Uterus (tissue), 4 donors: ENCODE results near the gene SGPL1. TPM values are rescaled to one million over a fixed set of nuclear protein-coding genes. Genes with fewer than 3 reads are reported as not detected.

Experiments used
- DNase-seq, 2 donors: peaks; one replicate each; pipeline ENCODE4 v3.0.0-alpha.2; 2019 to 2020
- H3K27ac ChIP-seq, 2 donors: fragments of 200-600 bp; sonication (generic); 1 replicate in 1 of 2; 2 replicates in 1 of 2; pipeline ENCODE4 v1.5.1; 2016 to 2018
- H3K27me3 ChIP-seq, 2 donors: fragments of 200-600 bp; sonication (generic); one replicate each; pipeline ENCODE4 v1.5.1; 2018 to 2019; ENCODE audit warnings: control low read depth in 1 of 2
- H3K36me3 ChIP-seq, 2 donors: fragments of 200-600 bp; sonication (generic); one replicate each; pipeline ENCODE4 v1.5.1; 2019; ENCODE audit warnings: control low read depth in 1 of 2
- H3K4me1 ChIP-seq, 2 donors: fragments of 200-600 bp; sonication (generic); one replicate each; pipeline ENCODE4 v1.5.1; 2018 to 2019; ENCODE audit warnings: control low read depth in 1 of 2
- H3K4me3 ChIP-seq, 2 donors: fragments of 200-600 bp; sonication (generic); 1 replicate in 1 of 2; 2 replicates in 1 of 2; pipeline ENCODE4 v1.5.1; 2018 to 2019; ENCODE audit warnings: mild to moderate bottlenecking in 1 of 2
- H3K9me3 ChIP-seq, 2 donors: fragments of 200-600 bp; sonication (generic); one replicate each; pipeline ENCODE4 v1.5.1; 2019; ENCODE audit warnings: control low read depth in 1 of 2
- POLR2A ChIP-seq, 2 donors: fragments of 450-650 bp; IDR thresholded peaks; one replicate each; pipeline ENCODE4 v1.6.1; 2016; ENCODE audit warnings: antibody characterized with exemption in 2 of 2, mild to moderate bottlenecking in 1 of 2, moderate library complexity in 1 of 2
- intact Hi-C: fragments of 100-400 bp; cut with DNase I; formaldehyde crosslinking; loops from one replicate; pipeline ENCODE4 v1.15.1; 2023; ENCODE audit warnings: low total_unique reads
- total RNA-seq, 4 donors: library from RNA; depleted of rRNA in 3 of 4; stranded (reverse); fragments of >200 nt in 3 of 4; gene quantifications; one replicate each; pipeline versions ENCODE4 v1.1.0 to v1.2.4, GENCODE V29; 2014 to 2023
- TF ChIP-seq, protein P1 (sequence below), 4 experiments: fragments of 200-600 bp in 2 of 4; fragments of 450-650 bp in 2 of 4; sonication (generic) in 2 of 4; IDR thresholded peaks; one replicate each; pipeline ENCODE4 v1.5.1; 2016 to 2019; ENCODE audit warnings: antibody characterized with exemption in 4 of 4, mild to moderate bottlenecking in 2 of 4, moderate library complexity in 1 of 4
- donor health status: DM: yes; HTN: yes; CAD: no.

Gene SGPL1
- total RNA-seq, 4 donors from 2014 or later: 13.3 to 59.7 (median 27.3) TPM

DNA sequence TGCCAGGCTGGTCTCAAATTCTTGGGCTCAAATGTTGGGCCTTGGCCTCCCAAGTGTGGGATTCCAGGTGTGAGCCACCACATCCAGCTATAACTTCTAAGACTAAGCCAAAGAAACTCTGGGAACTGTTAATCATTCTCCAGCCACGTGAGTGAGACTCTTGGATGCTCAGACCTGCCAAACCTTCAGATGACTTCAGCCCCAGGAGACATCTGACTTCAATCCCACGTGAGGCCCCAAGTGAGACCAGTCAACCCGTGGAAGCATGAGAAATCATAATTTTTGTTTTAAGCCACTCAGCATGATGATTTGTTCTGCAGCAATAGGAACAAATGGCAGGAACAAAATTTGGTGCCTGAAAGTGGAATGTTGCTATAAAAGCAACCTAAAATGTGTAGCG, 76.9 kb downstream of the SGPL1 start:
- Histone ChIP-seq H3K4me3 (no peak overlapping the region), H3K4me1 (peaks cover 0 to 5% of the 10 kb centered on the region in 2 donors), H3K36me3 (no peaks in the 10 kb centered on the region), H3K27ac (no peak overlapping the region), H3K9me3 (no peaks in the 10 kb centered on the region), H3K27me3 (no peaks in the 10 kb centered on the region)
- no peak for DNase-seq
- intact Hi-C loops: no loop called here
- TF ChIP-seq, protein P1, sequence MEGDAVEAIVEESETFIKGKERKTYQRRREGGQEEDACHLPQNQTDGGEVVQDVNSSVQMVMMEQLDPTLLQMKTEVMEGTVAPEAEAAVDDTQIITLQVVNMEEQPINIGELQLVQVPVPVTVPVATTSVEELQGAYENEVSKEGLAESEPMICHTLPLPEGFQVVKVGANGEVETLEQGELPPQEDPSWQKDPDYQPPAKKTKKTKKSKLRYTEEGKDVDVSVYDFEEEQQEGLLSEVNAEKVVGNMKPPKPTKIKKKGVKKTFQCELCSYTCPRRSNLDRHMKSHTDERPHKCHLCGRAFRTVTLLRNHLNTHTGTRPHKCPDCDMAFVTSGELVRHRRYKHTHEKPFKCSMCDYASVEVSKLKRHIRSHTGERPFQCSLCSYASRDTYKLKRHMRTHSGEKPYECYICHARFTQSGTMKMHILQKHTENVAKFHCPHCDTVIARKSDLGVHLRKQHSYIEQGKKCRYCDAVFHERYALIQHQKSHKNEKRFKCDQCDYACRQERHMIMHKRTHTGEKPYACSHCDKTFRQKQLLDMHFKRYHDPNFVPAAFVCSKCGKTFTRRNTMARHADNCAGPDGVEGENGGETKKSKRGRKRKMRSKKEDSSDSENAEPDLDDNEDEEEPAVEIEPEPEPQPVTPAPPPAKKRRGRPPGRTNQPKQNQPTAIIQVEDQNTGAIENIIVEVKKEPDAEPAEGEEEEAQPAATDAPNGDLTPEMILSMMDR (IDR thresholded peaks at IDR 0.05): no peak
- no peak for TF ChIP-seq POLR2A (IDR thresholded peaks at IDR 0.05)

DNA sequence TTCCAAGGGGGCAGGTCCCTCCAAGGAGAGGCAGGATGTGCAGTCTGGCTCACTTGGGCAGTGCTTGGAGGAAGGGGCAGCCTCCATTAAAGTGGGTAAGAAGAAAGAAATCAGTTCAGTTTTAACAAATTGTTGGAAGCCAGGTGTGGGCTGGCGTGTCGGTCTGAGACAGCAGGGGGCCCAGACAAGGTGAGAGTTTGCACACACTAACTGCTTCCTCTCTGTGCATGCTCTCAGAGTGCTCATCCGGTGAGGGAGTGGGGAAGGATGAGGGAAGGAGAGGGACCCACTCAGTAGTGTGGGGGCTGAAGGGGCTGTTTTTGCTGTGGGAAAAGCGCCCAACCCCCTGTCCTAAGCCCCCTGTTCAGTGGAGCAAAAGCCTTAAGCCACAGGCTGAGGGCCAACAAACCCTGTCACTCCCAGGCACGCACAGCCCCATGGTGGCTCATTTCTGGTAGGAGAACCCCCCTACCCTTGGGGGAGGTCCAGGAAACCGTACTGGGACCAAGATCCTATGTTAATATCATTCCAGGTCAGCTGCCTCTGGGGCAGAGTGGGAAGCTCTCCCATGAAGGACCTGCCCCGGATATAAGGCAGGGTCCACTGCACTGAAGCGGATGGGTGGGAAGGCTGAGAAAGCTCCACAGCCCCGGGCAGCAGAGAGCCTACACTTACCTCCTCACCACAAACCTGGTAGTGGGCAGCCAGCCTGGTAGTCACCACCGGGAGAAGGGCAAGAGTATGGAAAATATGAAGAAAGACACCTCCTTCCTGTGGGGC, 77.7 kb downstream of the SGPL1 start:
- H3K9me3 ChIP-seq: no peaks in the 10 kb centered on the region
- H3K4me3 ChIP-seq: no peak overlapping the region
- no peaks in the 10 kb centered on the region for H3K27me3 ChIP-seq
- H3K4me1 ChIP-seq: peaks cover 0 to 5% of the 10 kb centered on the region in 2 donors
- no peak for TF ChIP-seq POLR2A (IDR thresholded peaks at IDR 0.05)
- TF ChIP-seq, protein P1 (IDR thresholded peaks at IDR 0.05): no peak
- intact Hi-C loops: no loop called here
- peak in 1 of 2 donors; percentile 6 for DNase-seq
- H3K36me3 ChIP-seq: no peaks in the 10 kb centered on the region
- H3K27ac ChIP-seq: no peak overlapping the region

DNA sequence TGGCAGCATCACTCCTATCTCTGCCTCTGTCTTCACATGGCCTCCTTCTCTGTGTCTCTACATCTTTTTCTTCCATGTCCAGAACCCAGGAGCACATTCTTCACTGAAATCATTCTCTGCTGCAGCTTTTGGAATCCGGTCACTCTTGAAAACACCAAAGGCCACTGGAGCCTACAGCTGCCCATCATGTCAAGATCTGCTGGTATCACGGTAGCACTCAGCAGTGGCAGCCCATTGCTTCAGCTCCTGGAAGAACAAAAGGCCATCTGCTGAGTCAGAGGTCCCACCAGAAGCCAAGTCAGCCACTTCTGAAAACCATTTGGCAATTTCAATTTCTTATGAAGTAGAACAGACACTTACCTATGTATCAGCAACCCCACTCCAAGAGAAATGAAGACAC, 78.7 kb downstream of the SGPL1 start:
- Histone ChIP-seq H3K9me3 (no peaks in the 10 kb centered on the region), H3K36me3 (no peaks in the 10 kb centered on the region), H3K27me3 (no peaks in the 10 kb centered on the region), H3K27ac (no peak overlapping the region), H3K4me3 (no peak overlapping the region), H3K4me1 (no peaks in the 10 kb centered on the region)
- no peak for DNase-seq
- intact Hi-C loops: no loop called here
- TF ChIP-seq, protein P1 (IDR thresholded peaks at IDR 0.05): no peak
- no peak for TF ChIP-seq POLR2A (IDR thresholded peaks at IDR 0.05)

DNA sequence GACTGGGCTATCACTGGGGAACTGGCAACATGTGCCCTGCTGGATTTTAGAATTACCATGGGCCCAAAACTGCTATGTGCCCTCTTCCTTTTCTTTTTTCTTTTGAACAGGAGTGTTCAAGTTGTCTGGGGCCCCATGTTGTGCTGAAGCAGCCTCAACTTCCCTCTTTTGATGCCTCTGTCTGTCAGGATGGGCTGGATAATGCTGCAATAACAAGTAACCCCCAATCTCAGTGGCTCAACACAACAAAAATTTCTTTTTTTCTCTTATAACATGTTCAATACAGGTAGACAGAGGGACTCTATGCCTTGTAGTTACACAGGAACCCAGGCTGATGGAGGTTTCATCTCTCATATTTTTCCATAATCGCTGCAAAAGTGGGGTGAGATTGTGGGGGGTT, 80.8 kb downstream of the SGPL1 start:
- no peak overlapping the region for H3K27ac ChIP-seq
- intact Hi-C loops: no loop called here
- H3K4me3 ChIP-seq: no peak overlapping the region
- no peaks in the 10 kb centered on the region for H3K9me3 ChIP-seq
- DNase-seq: no peak
- H3K4me1 ChIP-seq: no peaks in the 10 kb centered on the region
- no peaks in the 10 kb centered on the region for H3K36me3 ChIP-seq
- TF ChIP-seq, protein P1 (IDR thresholded peaks at IDR 0.05): no peak
- no peaks in the 10 kb centered on the region for H3K27me3 ChIP-seq

DNA sequence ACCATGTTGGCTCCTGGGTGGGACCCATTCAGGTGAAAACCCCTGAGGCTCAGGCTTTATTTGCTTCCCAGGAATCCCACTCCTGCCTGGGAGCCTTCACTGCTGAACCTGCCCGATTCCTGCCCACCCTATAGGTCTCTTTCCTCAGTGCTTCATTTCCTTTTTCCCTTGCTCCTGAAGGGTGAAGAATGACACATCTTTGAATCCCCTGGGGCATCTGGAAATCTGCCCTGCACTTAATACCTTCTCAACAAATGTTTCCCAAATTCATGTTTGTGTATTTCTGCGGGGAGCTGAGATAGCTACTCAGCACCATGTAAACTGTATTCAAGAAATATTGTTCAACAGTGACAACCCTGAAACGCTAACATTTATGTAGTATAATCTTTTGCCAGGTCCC, 82.9 kb downstream of the SGPL1 start:
- no peak for TF ChIP-seq POLR2A (IDR thresholded peaks at IDR 0.05)
- TF ChIP-seq, protein P1 (IDR thresholded peaks at IDR 0.05): no peak
- Histone ChIP-seq H3K27ac (no peak overlapping the region), H3K27me3 (no peaks in the 10 kb centered on the region), H3K9me3 (no peaks in the 10 kb centered on the region), H3K4me3 (no peak overlapping the region), H3K36me3 (no peaks in the 10 kb centered on the region), H3K4me1 (no peaks in the 10 kb centered on the region)
- intact Hi-C loops: no loop called here
- no peak for DNase-seq
